Measurements from ENCODE around the gene TPCN1. TPM values are rescaled to one million over a fixed set of nuclear protein-coding genes. Genes with fewer than 3 reads are reported as not detected.

TPCN1 gene
- total RNA-seq, 2 donors from 2014 or later = 28.8 to 50.8 TPM

DNA sequence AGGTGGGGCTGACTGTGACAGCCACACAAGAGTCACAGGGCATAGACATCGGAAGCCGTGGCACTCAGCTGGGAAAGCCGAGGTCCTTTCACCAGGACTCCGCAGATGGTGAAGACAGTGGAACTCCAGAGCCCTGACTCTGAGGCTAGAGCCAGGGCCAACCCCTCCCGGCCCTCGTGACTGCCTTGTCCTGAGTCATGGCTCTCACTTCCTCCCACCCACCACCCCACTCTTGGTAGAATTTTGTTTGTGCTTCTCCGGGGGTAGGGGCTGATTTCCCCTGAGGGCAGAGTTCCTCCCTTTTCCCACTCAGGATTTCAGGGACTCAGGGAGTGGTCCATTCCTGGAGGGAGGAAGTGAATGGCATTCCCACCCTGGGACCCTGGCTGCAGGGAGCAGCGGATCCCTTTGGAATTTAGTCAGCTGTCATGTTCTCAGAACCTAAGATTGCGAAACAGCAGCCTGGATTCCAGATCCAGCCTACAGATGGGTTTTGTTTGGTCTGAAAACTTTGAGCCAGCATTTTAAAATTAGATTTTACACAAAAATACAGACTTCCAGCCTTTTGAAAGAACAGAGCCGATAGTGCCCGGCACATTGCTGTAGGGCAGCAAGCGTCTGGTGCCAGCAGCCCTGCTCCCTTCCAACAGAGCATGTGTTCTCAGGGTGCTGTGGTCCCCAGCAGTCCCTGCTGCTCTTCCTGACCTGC lies 50.7 kb downstream of the TPCN1 start:
- intact Hi-C loops (cut with DNase I) = no loop called here
- DNase-seq (ENCODE audit: low spot score) = peak; percentile 94

DNA sequence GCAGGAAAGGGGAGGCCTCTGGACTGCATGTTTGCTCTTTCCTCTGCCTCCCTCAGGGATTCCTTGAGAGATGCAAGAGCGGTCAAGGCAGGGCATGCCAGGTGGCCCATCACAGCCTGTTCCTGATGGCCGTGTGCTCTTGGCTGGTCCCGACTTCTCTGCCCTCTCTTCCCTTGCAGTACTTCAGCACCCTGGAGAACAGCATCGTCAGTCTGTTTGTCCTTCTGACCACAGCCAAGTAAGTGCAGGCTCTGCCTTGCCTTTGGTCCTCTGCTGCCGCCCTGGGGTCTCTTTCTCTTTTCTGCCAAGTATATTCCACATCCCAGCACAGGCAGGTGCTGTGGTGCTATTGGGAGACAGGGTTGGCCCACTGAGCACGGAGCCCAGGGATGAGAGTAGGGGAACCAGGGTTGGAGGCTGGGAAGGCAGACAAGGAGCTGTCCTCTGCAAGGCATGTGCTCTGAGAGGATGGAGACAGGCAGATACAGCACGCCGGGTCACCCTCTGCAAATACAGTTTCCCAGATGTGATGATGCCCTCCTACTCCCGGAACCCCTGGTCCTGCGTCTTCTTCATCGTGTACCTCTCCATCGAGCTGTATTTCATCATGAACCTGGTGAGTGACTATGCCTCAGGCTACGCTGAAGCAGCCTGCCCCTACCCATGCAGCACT lies 51.9 kb downstream of the TPCN1 start:
- intact Hi-C loops (cut with DNase I) = no loop called here
- peak; percentile 79 for DNase-seq (ENCODE audit: low spot score)

DNA sequence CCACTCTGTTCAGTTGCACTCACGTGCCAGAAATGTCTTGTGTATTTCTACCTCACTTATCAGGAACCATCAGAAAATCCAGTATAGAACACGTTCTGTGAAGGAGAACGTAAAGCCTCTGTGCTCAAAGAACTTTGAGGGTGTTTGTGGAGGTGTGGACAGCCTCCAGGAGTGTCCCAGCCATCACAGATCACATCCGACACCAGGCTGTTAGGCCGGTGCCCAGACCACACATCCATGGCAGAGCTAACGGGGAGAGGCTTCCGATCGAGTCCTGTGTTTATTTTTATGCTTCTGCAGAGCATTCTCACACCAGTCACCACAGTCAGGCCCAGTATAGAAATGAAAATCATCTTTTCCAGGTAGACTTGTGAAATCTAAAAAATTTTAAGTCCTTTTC lies 53.6 kb downstream of the TPCN1 start:
- no peak for DNase-seq (ENCODE audit: low spot score)
- intact Hi-C loops (cut with DNase I) = no loop called here

DNA sequence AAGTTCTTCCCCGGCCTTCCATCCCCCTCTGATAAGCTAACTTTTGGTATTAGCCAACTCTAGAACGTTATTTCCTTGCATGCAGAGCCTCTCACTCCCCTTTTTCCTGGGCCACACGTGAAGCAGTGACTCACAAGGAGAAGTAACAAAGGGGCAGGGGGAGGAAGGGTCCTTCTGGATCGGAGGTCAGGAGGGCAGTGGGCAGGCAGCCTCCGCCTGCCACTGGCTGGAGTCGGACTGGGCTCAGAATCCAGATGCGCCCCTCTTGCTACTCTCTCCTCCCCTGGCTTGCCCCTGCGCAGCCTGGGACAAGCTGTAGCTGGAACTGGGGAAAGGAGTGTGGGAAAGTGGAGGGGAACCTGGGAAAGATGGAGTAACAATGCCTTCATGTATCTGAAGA lies 55.0 kb downstream of the TPCN1 start:
- DNase-seq (ENCODE audit: low spot score) = peak; percentile 50
- intact Hi-C loops (cut with DNase I) = no loop called here

DNA sequence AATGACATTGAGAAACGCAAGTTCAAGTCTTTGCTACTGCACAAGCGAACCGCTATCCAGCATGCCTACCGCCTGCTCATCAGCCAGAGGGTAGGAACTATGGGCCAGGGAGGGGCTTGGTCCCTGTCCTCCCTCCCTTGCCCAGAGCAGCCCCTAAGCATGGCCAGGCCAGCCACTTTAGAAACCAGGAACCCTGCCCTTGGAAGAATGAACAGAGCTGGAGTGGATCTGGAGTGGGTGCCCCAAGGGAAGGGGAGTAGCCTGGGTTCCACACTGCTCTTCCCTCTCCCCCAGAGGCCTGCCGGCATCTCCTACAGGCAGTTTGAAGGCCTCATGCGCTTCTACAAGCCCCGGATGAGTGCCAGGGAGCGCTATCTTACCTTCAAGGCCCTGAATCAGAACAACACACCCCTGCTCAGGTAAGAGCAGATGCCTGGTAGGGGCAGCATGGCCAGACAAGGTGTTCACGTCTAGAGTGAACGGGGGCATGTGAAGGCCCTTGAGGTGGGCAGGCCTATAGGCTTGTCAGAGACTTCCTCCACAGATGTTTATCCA lies 55.8 kb downstream of the TPCN1 start:
- intact Hi-C loops (cut with DNase I) = no loop called here
- DNase-seq (ENCODE audit: low spot score) = peak; percentile 49

DNA sequence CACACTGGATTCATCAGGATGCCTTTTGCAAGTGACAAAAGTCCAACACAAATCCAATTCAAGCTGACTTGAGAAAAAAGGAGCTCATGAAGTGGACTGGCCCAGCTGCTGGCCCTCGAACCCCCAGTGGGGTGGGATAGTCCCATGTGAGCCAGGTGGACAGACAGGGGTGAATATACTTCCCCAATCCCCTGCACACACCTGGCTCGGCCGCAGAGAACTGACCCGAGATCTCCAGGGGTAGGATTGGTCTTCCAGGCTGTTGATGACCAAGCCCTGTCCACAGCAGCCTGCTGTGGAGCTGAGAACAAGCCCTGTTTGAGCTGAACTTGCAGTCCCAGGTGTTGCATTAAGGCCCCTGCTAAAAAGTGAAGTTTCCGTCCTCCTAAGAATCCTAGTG lies 56.2 kb downstream of the TPCN1 start:
- DNase-seq (ENCODE audit: low spot score) = peak; percentile 69

DNA sequence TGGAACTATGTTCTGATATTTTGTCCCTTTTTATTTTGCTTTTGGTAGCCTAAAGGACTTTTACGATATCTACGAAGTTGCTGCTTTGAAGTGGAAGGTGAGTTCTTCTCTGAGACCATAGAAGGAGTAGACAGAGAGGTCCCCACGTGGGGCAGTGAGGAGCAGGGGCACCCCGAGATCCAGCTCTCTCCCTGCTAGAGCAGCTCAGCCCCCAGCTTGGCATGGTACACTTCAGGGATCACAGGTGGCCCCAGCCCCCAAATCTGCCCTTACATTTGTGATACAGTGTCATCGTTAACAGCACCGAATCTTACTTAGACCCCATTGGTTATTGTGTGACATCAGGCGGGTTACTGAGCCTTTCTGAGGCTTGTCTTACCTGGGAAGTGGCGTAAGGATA lies 56.9 kb downstream of the TPCN1 start:
- peak; percentile 58 for DNase-seq (ENCODE audit: low spot score)
- intact Hi-C loops (cut with DNase I) = no loop called here

More for the DNA sequence above, 56.2 kb downstream of the TPCN1 start:
- intact Hi-C loops (cut with DNase I) = no loop called here

DNA sequence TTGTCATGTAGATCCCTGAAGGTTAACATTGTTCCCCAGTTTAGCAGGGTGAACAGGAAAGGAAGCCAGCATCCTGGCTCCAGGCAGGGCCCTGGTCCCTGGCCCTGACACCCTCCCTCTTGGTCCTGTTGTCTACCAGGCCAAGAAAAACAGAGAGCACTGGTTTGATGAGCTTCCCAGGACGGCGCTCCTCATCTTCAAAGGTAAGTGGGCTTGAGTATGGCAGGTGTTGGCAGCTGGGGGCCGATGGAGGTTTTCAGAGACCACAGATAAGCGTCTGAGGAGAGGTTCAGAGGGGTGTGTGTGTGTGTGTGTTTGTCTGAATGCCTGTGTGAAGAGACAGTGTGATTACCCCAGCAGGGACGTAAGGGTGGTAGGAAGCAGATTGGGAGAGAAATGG lies 57.4 kb downstream of the TPCN1 start:
- DNase-seq (ENCODE audit: low spot score) = peak; percentile 43
- intact Hi-C loops (cut with DNase I) = no loop called here

DNA sequence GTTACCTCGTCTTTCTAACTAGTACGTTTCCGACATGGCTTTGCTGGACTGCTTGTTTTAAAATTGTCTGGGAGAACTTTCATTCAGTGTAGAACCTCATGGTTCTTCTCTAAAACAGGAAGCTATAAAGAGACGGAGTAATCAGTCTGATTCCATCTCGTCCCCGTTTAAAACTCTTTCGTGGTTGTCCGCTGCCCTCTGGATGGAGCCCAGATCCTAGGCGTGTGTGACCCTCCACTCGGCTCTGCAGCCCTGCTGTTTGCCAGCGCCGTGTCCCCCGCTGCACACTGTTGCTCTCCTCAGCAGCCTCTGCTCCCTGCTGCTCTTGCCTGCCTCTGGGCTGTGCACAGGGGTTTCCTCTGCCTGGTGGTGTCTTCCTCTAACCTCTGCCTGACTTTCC lies 63.5 kb downstream of the TPCN1 start:
- intact Hi-C loops (cut with DNase I) = no loop called here
- DNase-seq (ENCODE audit: low spot score) = no peak

DNA sequence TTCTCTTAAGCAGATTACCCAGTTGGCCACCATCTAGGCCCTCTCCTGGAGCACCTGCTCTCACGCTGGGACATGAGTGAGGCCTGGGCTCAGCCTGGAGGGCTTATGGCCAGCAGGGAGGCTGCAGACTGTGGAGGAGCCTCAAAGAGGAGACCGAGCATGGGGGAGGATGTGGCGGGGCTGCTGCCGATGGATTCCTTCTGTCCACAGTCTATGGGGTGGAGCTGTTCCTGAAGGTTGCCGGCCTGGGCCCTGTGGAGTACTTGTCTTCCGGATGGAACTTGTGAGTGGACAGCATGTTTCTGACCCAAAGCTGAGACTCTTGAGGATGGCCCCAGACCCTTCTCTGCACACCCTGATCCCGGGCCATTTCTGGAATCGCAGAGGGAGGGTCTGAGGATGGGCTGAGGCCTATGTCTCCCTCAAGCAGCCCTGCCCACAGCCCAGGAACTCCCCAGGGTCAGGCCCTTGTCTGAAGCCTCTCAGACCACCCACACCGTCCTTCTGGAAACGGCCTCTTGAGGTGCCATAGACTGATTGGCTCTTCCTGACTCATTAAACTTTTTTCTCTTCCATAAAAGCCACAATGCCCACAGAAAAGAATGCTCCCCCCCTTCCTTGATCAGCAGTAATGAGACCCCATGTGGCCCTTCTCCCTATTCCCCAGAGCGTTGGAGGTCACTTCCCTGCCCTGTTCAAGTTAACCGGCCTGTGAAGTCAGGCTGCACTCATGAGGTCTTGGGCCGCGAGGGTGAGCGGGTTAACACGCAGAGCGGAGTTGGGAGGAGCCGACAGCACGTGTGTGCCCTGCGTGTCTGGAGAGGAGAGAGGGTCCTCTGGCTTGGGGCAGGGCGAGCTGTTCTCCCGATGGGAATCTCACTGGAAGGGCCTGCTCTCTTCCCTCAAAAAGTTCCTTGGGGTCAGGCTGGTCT lies 64.7 kb downstream of the TPCN1 start:
- DNase-seq (ENCODE audit: low spot score) = no peak
- intact Hi-C loops (cut with DNase I) = no loop called here

DNA sequence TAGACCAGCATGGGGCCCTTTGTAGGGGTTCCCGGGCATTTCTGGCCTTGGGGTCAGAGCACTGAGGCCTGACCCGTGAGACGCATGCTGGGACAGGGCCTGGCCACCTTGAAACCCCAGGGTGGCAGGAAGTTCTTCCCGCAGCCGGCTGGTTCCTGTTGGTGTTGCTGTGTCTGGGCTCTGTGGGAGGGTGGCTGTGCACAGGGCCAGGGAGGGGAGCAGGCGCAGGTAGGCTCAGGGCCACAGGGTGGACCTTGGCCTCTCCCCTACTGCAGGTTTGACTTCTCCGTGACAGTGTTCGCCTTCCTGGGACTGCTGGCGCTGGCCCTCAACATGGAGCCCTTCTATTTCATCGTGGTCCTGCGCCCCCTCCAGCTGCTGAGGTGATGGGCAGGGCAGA lies 65.4 kb downstream of the TPCN1 start:
- no peak for DNase-seq (ENCODE audit: low spot score)
- intact Hi-C loops (cut with DNase I) = no loop called here

DNA sequence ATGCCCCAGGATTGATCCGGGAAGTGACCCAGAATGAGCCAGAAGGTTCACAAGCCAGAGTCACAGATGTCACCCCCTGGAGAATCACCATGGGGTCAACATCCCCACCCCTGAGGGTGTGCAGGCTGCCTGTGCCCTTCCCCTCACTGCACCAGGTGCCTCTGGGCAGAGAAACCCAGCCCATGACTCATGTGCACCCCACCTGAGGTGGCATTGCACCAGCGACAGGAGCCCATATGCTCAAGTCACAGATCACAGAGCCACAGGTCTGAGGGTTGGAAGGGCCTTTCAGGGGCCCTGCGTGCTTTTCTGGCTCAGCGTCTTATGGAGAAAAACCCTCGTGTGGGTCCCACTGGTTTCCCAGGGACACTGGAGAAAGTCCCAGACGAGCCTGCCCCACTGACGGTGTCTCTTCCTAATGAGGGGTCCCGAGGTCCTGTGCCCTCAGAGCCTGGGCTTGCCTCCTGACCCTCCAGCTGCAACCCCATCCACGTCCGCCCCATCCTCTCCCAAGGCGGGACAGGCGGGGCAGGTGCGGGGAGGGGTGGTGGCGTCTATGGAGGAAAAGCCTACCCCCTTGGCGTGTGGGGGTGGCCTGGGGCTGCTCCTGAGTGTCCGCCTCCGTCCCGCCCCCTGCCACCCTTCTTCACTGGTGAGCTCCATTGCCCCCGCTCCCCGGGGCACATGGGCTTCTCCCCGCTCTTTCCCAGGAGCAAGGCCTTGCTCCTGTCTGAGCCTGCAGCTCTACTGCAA lies 66.1 kb downstream of the TPCN1 start:
- intact Hi-C loops (cut with DNase I) = no loop called here
- DNase-seq (ENCODE audit: low spot score) = no peak

DNA sequence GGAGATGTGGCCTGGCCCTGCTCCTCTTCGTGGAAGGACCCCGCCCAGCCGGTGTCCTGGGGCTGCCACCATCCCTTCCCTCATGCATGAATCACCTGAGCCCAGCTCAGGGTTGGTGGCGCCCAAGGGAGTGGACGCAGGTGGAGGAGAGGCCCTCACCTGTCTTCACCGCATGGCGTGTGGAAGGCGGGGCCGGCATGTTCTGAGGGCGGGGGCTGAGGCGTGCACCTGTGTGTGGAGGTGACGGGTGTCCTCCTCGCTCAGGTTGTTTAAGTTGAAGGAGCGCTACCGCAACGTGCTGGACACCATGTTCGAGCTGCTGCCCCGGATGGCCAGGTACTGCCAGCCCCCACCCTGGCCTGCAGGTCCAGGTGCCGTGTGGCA lies 66.6 kb downstream of the TPCN1 start:
- intact Hi-C loops (cut with DNase I) = no loop called here

DNA sequence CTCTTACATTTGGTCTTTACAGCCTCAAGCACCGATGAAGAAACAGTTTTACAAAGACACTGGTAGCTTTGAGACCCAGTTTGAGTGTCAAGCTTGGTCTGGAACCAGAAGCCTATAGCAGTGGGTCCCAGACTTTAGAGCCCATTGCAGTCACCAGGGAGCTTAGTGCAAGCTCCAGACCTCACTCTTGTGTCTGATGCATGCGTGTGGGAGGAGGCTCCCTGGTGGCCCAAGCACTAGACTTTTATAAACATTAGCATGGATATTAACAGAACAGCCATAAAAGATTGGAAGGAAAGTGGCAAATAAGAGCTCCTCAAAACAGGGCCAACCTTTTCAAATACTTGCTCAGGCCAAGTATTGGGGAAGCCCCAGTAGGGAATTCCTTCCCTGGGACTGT lies 68.1 kb downstream of the TPCN1 start:
- DNase-seq (ENCODE audit: low spot score) = no peak
- intact Hi-C loops (cut with DNase I) = no loop called here

More for the DNA sequence above, 66.6 kb downstream of the TPCN1 start:
- DNase-seq (ENCODE audit: low spot score) = no peak

DNA sequence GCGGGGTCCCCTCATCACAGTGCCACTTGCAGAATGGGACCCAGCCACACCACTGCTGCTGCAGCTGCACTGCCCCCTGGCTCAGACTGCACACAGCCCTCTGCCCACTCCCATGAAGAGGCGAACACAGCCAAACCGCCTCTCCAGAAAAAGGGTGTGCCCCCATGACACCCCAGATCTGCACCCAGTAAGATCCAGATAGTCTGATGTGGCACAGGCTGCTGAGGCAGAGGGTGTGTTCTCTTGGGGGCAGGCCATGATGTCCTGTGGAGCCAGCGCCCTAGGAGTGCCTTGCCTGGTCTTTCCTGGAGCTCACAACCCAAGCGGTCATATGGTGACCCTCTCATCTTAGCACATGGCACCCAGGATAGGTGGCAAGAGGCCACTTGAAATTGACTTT lies 69.2 kb downstream of the TPCN1 start:
- no peak for DNase-seq (ENCODE audit: low spot score)
- intact Hi-C loops (cut with DNase I) = no loop called here

DNA sequence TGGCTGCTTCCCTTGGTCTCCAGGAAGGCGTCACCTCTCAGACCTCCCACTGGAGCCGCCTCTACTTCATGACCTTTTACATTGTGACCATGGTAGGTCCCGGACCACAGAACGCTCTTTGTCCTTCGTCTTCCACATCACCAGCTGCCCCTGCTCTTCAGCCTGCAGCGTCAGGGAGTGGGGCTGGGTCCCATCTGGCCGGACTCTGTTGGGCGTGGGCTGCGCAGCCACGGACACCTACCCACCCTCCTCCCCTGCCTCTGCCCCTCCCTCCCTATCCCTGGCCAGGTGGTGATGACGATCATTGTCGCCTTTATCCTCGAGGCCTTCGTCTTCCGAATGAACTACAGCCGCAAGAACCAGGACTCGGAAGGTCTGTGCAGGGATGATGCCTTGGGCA lies 70.3 kb downstream of the TPCN1 start:
- intact Hi-C loops (cut with DNase I) = no loop called here
- no peak for DNase-seq (ENCODE audit: low spot score)

DNA sequence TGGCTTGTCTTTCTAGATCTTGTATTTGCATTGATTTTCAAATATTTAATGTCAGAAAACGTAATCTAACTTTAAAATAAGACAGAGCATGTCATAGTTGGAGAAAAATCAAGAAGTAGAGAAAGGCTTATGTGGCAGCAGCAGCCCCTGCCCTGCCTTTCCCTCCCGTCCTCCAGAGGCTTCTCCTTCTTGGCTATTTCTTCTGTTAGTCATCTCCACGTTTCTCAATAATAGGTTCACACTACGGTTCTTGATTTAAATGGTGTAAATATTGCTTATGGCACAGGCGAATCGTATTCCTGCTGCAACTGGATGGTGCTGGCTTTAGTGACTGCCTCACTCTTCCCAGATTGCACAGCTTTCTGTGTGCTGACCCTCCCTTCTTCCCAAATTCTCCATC lies 70.8 kb downstream of the TPCN1 start:
- DNase-seq (ENCODE audit: low spot score) = no peak
- intact Hi-C loops (cut with DNase I) = no loop called here

DNA sequence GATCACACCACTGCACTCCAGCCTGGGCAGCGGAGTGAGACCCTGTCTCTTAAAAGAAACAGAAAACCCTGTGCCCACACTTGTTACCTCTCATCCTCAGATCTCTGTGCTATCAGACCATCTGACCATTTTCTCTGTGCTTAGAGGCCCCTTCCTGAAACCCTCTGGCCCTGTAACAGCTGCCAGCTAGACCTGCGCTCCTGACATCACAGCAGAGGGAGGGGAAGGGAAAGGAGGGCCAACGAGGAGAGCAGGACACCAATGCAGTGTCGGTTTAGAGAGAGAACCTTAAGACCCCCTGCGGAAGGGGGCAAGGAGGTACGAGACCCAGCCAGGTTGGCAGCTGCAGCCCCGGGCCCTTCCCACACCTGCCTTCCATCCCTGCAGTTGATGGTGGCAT lies 71.3 kb downstream of the TPCN1 start:
- intact Hi-C loops (cut with DNase I) = no loop called here

DNA sequence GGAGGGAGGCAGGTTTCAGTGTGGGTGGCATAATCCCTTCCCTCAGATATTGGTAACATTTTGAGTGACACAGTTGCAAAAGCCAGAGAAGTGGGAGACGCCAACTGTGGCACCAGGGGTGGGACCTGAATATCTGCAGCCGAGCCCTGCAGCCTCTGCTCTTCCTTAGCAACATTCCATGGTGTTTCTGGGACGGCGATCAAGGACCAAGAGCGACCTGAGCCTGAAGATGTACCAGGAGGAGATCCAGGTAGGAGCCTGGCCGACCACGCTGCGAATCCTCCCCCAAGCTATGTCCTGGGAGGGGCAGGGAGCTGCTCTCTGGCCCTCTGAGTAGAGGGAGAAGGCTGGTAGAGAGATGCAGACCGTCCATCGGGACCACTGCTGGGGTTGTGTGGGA lies 71.8 kb downstream of the TPCN1 start:
- intact Hi-C loops (cut with DNase I) = no loop called here
- no peak for DNase-seq (ENCODE audit: low spot score)

More for the DNA sequence above, 71.3 kb downstream of the TPCN1 start:
- no peak for DNase-seq (ENCODE audit: low spot score)
